ENCODE measurements around the gene BSCL2.
A peak's percentile ranks its signal among the peaks of the same experiment; 100 is the strongest.

The BSCL2 gene

GRCh38 chr11:62715150-62716130 lies 8.2 kb upstream of the BSCL2 start:
- H3K27me3 ChIP-seq (ENCODE audit: control insufficient read depth, insufficient read depth, low read length): no peaks in the 10 kb centered on the region
- H3K4me3 ChIP-seq (ENCODE audit: low read length): no peak overlapping the region
- H3K36me3 ChIP-seq (ENCODE audit: control insufficient read depth, low read depth, low read length): peaks cover 86% of the 10 kb centered on the region
- no peak overlapping the region for H3K27ac ChIP-seq (ENCODE audit: low read length)
- no peak overlapping the region for H3K9ac ChIP-seq (ENCODE audit: low read length)
- H3K9me3 ChIP-seq (ENCODE audit: control insufficient read depth, low read depth, low read length): no peaks in the 10 kb centered on the region
- H3K4me1 ChIP-seq (ENCODE audit: control insufficient read depth, low read depth, low read length): peaks cover 10% of the 10 kb centered on the region

GRCh38 chr11:62713343-62713742 lies 6.1 kb upstream of the BSCL2 start:
- Histone ChIP-seq H3K27ac (ENCODE audit: low read length) (no peak overlapping the region), H3K36me3 (ENCODE audit: control insufficient read depth, low read depth, low read length) (peaks cover 68% of the 10 kb centered on the region)

GRCh38 chr11:62712861-62713260 lies 5.6 kb upstream of the BSCL2 start:
- no peak overlapping the region for H3K4me3 ChIP-seq (ENCODE audit: low read length)
- H3K9ac ChIP-seq (ENCODE audit: low read length): no peak overlapping the region
- H3K9me3 ChIP-seq (ENCODE audit: control insufficient read depth, low read depth, low read length): no peaks in the 10 kb centered on the region
- peaks cover 63% of the 10 kb centered on the region for H3K36me3 ChIP-seq (ENCODE audit: control insufficient read depth, low read depth, low read length)
- H3K4me1 ChIP-seq (ENCODE audit: control insufficient read depth, low read depth, low read length): peaks cover 25% of the 10 kb centered on the region
- H3K27me3 ChIP-seq (ENCODE audit: control insufficient read depth, insufficient read depth, low read length): no peaks in the 10 kb centered on the region
- H3K27ac ChIP-seq (ENCODE audit: low read length): no peak overlapping the region

More at GRCh38 chr11:62713343-62713742, 6.1 kb upstream of the BSCL2 start:
- H3K27me3 ChIP-seq (ENCODE audit: control insufficient read depth, insufficient read depth, low read length): no peaks in the 10 kb centered on the region
- H3K4me3 ChIP-seq (ENCODE audit: low read length): no peak overlapping the region
- H3K9me3 ChIP-seq (ENCODE audit: control insufficient read depth, low read depth, low read length): no peaks in the 10 kb centered on the region
- peaks cover 22% of the 10 kb centered on the region for H3K4me1 ChIP-seq (ENCODE audit: control insufficient read depth, low read depth, low read length)
- H3K9ac ChIP-seq (ENCODE audit: low read length): no peak overlapping the region

- H3K9ac ChIP-seq (ENCODE audit: low read length): no peak overlapping the region
- no peaks in the 10 kb centered on the region for H3K27me3 ChIP-seq (ENCODE audit: control insufficient read depth, insufficient read depth, low read length)
- peaks cover 58% of the 10 kb centered on the region for H3K36me3 ChIP-seq (ENCODE audit: control insufficient read depth, low read depth, low read length)
- peaks cover 28% of the 10 kb centered on the region for H3K4me1 ChIP-seq (ENCODE audit: control insufficient read depth, low read depth, low read length)
- H3K4me3 ChIP-seq (ENCODE audit: low read length): no peak overlapping the region
- no peaks in the 10 kb centered on the region for H3K9me3 ChIP-seq (ENCODE audit: control insufficient read depth, low read depth, low read length)
- no peak overlapping the region for H3K27ac ChIP-seq (ENCODE audit: low read length)
These were observed 5.1 kb upstream of the BSCL2 start for GRCh38 chr11:62712276-62712812.

- Histone ChIP-seq H3K36me3 (ENCODE audit: control insufficient read depth, low read depth, low read length) (peaks cover 36% of the 10 kb centered on the region), H3K9me3 (ENCODE audit: control insufficient read depth, low read depth, low read length) (no peaks in the 10 kb centered on the region), H3K27me3 (ENCODE audit: control insufficient read depth, insufficient read depth, low read length) (no peaks in the 10 kb centered on the region), H3K27ac (ENCODE audit: low read length) (peak overlapping the region; percentile 88), H3K9ac (ENCODE audit: low read length) (peak overlapping the region; percentile 95), H3K4me1 (ENCODE audit: control insufficient read depth, low read depth, low read length) (peaks cover 30% of the 10 kb centered on the region), H3K4me3 (ENCODE audit: low read length) (peak overlapping the region; percentile 94)
These were observed 2.7 kb upstream of the BSCL2 start for GRCh38 chr11:62710001-62710345.

- Histone ChIP-seq H3K36me3 (ENCODE audit: control insufficient read depth, low read depth, low read length) (peaks cover 31% of the 10 kb centered on the region), H3K4me3 (ENCODE audit: low read length) (peak overlapping the region; percentile 94), H3K9me3 (ENCODE audit: control insufficient read depth, low read depth, low read length) (no peaks in the 10 kb centered on the region), H3K4me1 (ENCODE audit: control insufficient read depth, low read depth, low read length) (peaks cover 29% of the 10 kb centered on the region), H3K9ac (ENCODE audit: low read length) (peak overlapping the region; percentile 95), H3K27me3 (ENCODE audit: control insufficient read depth, insufficient read depth, low read length) (no peaks in the 10 kb centered on the region), H3K27ac (ENCODE audit: low read length) (peak overlapping the region; percentile 89)
These were observed 2.2 kb upstream of the BSCL2 start for GRCh38 chr11:62709247-62710000.

- H3K4me3 ChIP-seq (ENCODE audit: low read length): peak overlapping the region; percentile 94
- peak overlapping the region; percentile 89 for H3K27ac ChIP-seq (ENCODE audit: low read length)
- H3K4me1 ChIP-seq (ENCODE audit: control insufficient read depth, low read depth, low read length): peaks cover 26% of the 10 kb centered on the region
These were observed 1.6 kb upstream of the BSCL2 start for GRCh38 chr11:62708793-62709192.

GRCh38 chr11:62708392-62708791 lies 1.2 kb upstream of the BSCL2 start:
- Histone ChIP-seq H3K9ac (ENCODE audit: low read length) (peak overlapping the region; percentile 95), H3K27me3 (ENCODE audit: control insufficient read depth, insufficient read depth, low read length) (no peaks in the 10 kb centered on the region), H3K4me3 (ENCODE audit: low read length) (peak overlapping the region; percentile 94), H3K9me3 (ENCODE audit: control insufficient read depth, low read depth, low read length) (no peaks in the 10 kb centered on the region), H3K4me1 (ENCODE audit: control insufficient read depth, low read depth, low read length) (peaks cover 26% of the 10 kb centered on the region), H3K36me3 (ENCODE audit: control insufficient read depth, low read depth, low read length) (peaks cover 23% of the 10 kb centered on the region), H3K27ac (ENCODE audit: low read length) (peak overlapping the region; percentile 89)

More at GRCh38 chr11:62708793-62709192, 1.6 kb upstream of the BSCL2 start:
- H3K27me3 ChIP-seq (ENCODE audit: control insufficient read depth, insufficient read depth, low read length): no peaks in the 10 kb centered on the region
- H3K9me3 ChIP-seq (ENCODE audit: control insufficient read depth, low read depth, low read length): no peaks in the 10 kb centered on the region
- H3K36me3 ChIP-seq (ENCODE audit: control insufficient read depth, low read depth, low read length): peaks cover 27% of the 10 kb centered on the region
- H3K9ac ChIP-seq (ENCODE audit: low read length): peak overlapping the region; percentile 95

- Histone ChIP-seq H3K36me3 (ENCODE audit: control insufficient read depth, low read depth, low read length) (peaks cover 9% of the 10 kb centered on the region), H3K27me3 (ENCODE audit: control insufficient read depth, insufficient read depth, low read length) (no peaks in the 10 kb centered on the region), H3K9ac (ENCODE audit: low read length) (peak overlapping the region; percentile 78), H3K4me3 (ENCODE audit: low read length) (peak overlapping the region; percentile 87), H3K27ac (ENCODE audit: low read length) (peak overlapping the region; percentile 28), H3K4me1 (ENCODE audit: control insufficient read depth, low read depth, low read length) (peaks cover 26% of the 10 kb centered on the region), H3K9me3 (ENCODE audit: control insufficient read depth, low read depth, low read length) (no peaks in the 10 kb centered on the region)
These were observed 375 bp downstream of the BSCL2 start for GRCh38 chr11:62706850-62707247.

GRCh38 chr11:62705880-62706849 lies 1.1 kb downstream of the BSCL2 start:
- Histone ChIP-seq H3K36me3 (ENCODE audit: control insufficient read depth, low read depth, low read length) (peaks cover 6% of the 10 kb centered on the region), H3K27ac (ENCODE audit: low read length) (peak overlapping the region; percentile 66), H3K4me3 (ENCODE audit: low read length) (peak overlapping the region; percentile 87), H3K9ac (ENCODE audit: low read length) (peak overlapping the region; percentile 78), H3K4me1 (ENCODE audit: control insufficient read depth, low read depth, low read length) (peaks cover 26% of the 10 kb centered on the region), H3K27me3 (ENCODE audit: control insufficient read depth, insufficient read depth, low read length) (no peaks in the 10 kb centered on the region), H3K9me3 (ENCODE audit: control insufficient read depth, low read depth, low read length) (no peaks in the 10 kb centered on the region)

Data from iPS-18a (cell line).